ENCODE results near the gene TCTN2. TPM values are rescaled to one million over a fixed set of nuclear protein-coding genes. Genes with fewer than 3 reads are reported as not detected.

Gene TCTN2
- total RNA-seq, 3 donors from 2014 or later (not counting 1 experiment from before 2014, with no cell fraction given) = 3.2 to 7.3 (median 4.6) TPM

GRCh38 chr12:123754041-123754772 lies 83.3 kb downstream of the TCTN2 start:
- Histone ChIP-seq H3K36me3 (ENCODE audit: control insufficient read depth, insufficient read depth, low read length) (peaks cover 18% of the 10 kb centered on the region), H3K4me1 (ENCODE audit: control insufficient read depth, insufficient read depth, low read length) (peaks cover 38% of the 10 kb centered on the region), H3K27ac (ENCODE audit: low read length) (no peak overlapping the region), H3K9me3 (ENCODE audit: control insufficient read depth, insufficient read depth, low read length) (no peaks in the 10 kb centered on the region), H3K4me3 (ENCODE audit: low read length) (no peak overlapping the region), H3K27me3 (ENCODE audit: control insufficient read depth, insufficient read depth, low read length) (no peaks in the 10 kb centered on the region)
- H3K4me1 Mint-ChIP-seq = peaks cover 39 to 45% of the 10 kb centered on the region in 2 donors
- no peaks in the 10 kb centered on the region for H3K9me3 Mint-ChIP-seq
- H3K36me3 Mint-ChIP-seq = peaks cover 8% of the 10 kb centered on the region
- no peak overlapping the region for H3K4me3 Mint-ChIP-seq
- TF ChIP-seq, protein P1, sequence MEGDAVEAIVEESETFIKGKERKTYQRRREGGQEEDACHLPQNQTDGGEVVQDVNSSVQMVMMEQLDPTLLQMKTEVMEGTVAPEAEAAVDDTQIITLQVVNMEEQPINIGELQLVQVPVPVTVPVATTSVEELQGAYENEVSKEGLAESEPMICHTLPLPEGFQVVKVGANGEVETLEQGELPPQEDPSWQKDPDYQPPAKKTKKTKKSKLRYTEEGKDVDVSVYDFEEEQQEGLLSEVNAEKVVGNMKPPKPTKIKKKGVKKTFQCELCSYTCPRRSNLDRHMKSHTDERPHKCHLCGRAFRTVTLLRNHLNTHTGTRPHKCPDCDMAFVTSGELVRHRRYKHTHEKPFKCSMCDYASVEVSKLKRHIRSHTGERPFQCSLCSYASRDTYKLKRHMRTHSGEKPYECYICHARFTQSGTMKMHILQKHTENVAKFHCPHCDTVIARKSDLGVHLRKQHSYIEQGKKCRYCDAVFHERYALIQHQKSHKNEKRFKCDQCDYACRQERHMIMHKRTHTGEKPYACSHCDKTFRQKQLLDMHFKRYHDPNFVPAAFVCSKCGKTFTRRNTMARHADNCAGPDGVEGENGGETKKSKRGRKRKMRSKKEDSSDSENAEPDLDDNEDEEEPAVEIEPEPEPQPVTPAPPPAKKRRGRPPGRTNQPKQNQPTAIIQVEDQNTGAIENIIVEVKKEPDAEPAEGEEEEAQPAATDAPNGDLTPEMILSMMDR (IDR thresholded peaks at IDR 0.05) = no peak
- intact Hi-C loops (cut with micrococcal nuclease) = no loop called here
- whole genome bisulfite sequencing (ENCODE audit: insufficient coverage) = 70% methylated on average over 11 of the region's 12 CpGs
- DNase-seq = no peak
- ATAC-seq = peak in 1 of 3 donors; percentile 58
- no peaks in the 10 kb centered on the region for H3K27me3 Mint-ChIP-seq (ENCODE audit: low read depth in 2 of 2)
- H3K27ac Mint-ChIP-seq = no peak overlapping the region

GRCh38 chr12:123757561-123757960 lies 86.6 kb downstream of the TCTN2 start:
- peaks cover under 1% of the 10 kb centered on the region for H3K27me3 ChIP-seq (ENCODE audit: control insufficient read depth, insufficient read depth, low read length)
- intact Hi-C loops (cut with micrococcal nuclease) = no loop called here
- no peak overlapping the region for H3K27ac Mint-ChIP-seq

More at GRCh38 chr12:123757561-123757960, 86.6 kb downstream of the TCTN2 start:
- no peaks in the 10 kb centered on the region for H3K9me3 Mint-ChIP-seq
- no peak for ATAC-seq
- Histone ChIP-seq H3K27ac (ENCODE audit: low read length) (no peak overlapping the region), H3K36me3 (ENCODE audit: control insufficient read depth, insufficient read depth, low read length) (peaks cover 13% of the 10 kb centered on the region), H3K4me3 (ENCODE audit: low read length) (no peak overlapping the region), H3K9me3 (ENCODE audit: control insufficient read depth, insufficient read depth, low read length) (no peaks in the 10 kb centered on the region), H3K4me1 (ENCODE audit: control insufficient read depth, insufficient read depth, low read length) (peaks cover 19% of the 10 kb centered on the region)
- no peak overlapping the region for H3K4me3 Mint-ChIP-seq
- H3K27me3 Mint-ChIP-seq (ENCODE audit: low read depth in 2 of 2) = no peaks in the 10 kb centered on the region
- no peak for DNase-seq
- peaks cover 8% of the 10 kb centered on the region for H3K36me3 Mint-ChIP-seq
- TF ChIP-seq, protein P1 (IDR thresholded peaks at IDR 0.05) = no peak
- H3K4me1 Mint-ChIP-seq = peaks cover 12 to 14% of the 10 kb centered on the region in 2 donors
- 95% methylated on average over 5 of the region's 6 CpGs for WGBS (ENCODE audit: insufficient coverage)

Other genes with a start within 250 kb of the TCTN2 start
- 1 to 10 TPM; 3.6 to 5.5 (median 4.4) TPM for gene RILPL2, start 234.4 kb upstream of the TCTN2 start, total RNA-seq
- 10 to 100 TPM; 25.6 to 34.8 (median 28.7) TPM for gene SNRNP35, start 213.0 kb upstream of the TCTN2 start, total RNA-seq
- 1 to 10 TPM; 1.3 to 2.7 (median 1.5) TPM for gene RILPL1, start 137.4 kb upstream of the TCTN2 start, total RNA-seq
- gene TMED2, start 86.6 kb upstream of the TCTN2 start, total RNA-seq = 100 to 1,000 TPM; 107 to 134 (median 113) TPM
- 10 to 100 TPM; 25.9 to 42.7 (median 41.5) TPM for gene DDX55, start 69.0 kb upstream of the TCTN2 start, total RNA-seq
- 10 to 100 TPM; 50.5 to 55.7 (median 51.0) TPM for gene EIF2B1, start 37.4 kb upstream of the TCTN2 start, total RNA-seq
- gene GTF2H3, start 37.3 kb upstream of the TCTN2 start, total RNA-seq = 10 to 100 TPM; 12.8 to 21.3 (median 21.2) TPM
- gene ATP6V0A2, start 41.2 kb downstream of the TCTN2 start, total RNA-seq = 10 to 100 TPM; 47.7 to 69.5 (median 56.5) TPM
- gene DNAH10, start 91.2 kb downstream of the TCTN2 start, total RNA-seq = 1 to 10 TPM in 1 of 3 donors, under 1 TPM in 2; 0.43 to 1.7 (median 0.94) TPM

Data from natural killer cell (primary cell).